Measurements from ENCODE around the gene PRRX2.

DNA sequence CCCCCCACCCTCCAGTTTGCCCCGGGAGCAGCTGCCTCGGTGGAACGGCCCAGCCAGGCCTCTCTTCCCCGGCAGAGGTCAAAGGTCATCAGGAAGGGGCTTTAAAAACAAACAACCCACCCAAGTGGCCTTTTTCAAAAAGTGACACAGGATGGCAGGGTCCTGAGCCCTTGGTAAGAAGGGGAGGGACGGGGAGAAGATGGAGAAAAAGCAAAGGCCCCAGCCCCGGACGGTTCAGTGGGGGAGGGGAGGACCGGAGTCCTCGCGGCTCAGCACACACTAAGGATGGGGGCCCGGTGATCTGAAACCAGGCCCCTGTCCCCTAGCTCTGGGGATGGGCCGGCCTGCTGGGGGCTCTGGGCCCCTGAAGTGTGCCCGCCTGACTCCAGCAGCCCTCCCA lies 1.1 kb downstream of the PRRX2 start:
- no peak for TF ChIP-seq POLR2A (IDR thresholded peaks at IDR 0.05)
- TF ChIP-seq, protein P1, sequence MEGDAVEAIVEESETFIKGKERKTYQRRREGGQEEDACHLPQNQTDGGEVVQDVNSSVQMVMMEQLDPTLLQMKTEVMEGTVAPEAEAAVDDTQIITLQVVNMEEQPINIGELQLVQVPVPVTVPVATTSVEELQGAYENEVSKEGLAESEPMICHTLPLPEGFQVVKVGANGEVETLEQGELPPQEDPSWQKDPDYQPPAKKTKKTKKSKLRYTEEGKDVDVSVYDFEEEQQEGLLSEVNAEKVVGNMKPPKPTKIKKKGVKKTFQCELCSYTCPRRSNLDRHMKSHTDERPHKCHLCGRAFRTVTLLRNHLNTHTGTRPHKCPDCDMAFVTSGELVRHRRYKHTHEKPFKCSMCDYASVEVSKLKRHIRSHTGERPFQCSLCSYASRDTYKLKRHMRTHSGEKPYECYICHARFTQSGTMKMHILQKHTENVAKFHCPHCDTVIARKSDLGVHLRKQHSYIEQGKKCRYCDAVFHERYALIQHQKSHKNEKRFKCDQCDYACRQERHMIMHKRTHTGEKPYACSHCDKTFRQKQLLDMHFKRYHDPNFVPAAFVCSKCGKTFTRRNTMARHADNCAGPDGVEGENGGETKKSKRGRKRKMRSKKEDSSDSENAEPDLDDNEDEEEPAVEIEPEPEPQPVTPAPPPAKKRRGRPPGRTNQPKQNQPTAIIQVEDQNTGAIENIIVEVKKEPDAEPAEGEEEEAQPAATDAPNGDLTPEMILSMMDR (IDR thresholded peaks at IDR 0.05), result no peak
- no peak for TF ChIP-seq EP300 (IDR thresholded peaks at IDR 0.05)
- no peak for TF ChIP-seq POLR2AphosphoS5 (IDR thresholded peaks at IDR 0.05)

All from sigmoid colon (tissue), 4 donors.